HG03432 (cell line): ENCODE measurements around the gene DCTD.

Experiments
- ATAC-seq: cut with Tn5 transposase; IDR thresholded peaks from one replicate; pipeline ENCODE4 v1.9.1; 2021; ENCODE audit warnings: mild to moderate bottlenecking, moderate library complexity; ENCODE audit not compliant: unreplicated experiment

DCTD gene

GRCh38 chr4:182843808-182844325 is 73.3 kb downstream of the DCTD start:
- ATAC-seq: no peak

GRCh38 chr4:182842759-182843390 is 74.3 kb downstream of the DCTD start:
- no peak for ATAC-seq

- ATAC-seq: no peak
Measured at GRCh38 chr4:182842104-182842600, 75.0 kb downstream of the DCTD start.

- ATAC-seq: no peak
Measured at GRCh38 chr4:182840108-182840507, 77.1 kb downstream of the DCTD start.
